Measurements from ENCODE around the gene IL17C. TPM values are rescaled to one million over a fixed set of nuclear protein-coding genes. Genes with fewer than 3 reads are reported as not detected.

The IL17C gene
- total RNA-seq, 1 donor from 2014 or later, result not detected

DNA sequence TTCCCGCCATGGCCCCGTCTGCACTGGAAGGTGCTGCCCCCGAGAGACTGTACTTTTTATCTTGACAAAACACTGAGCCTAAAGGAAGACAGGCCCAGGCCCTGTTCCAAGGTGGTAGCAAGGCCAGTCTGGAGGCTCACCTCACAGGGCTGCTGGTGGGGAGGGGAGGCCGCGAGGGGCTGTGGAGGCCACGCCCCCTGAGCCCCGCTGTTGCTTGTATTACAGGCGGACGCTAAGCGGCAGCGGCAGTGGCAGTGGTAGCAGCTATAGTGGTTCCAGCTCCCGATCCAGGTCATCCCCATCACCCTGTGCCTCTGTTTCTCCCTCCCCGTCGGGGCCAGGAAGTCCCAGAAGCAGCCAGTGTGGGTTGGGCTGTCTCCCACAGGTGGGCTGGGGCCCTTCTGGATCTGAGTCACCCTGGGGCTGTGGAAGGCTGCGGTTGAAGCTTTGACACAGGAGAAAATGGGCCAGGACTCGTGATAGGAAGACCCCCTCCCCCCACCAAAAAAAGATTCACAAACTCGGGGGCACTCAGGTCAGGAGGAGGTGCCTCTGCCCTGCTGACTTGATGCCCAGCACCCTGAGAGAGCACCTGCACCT is 13.3 kb upstream of the IL17C start:
- DNase-seq (ENCODE audit: low spot score in 2 of 2), result no peak
- FAIRE-seq, result no peak

DNA sequence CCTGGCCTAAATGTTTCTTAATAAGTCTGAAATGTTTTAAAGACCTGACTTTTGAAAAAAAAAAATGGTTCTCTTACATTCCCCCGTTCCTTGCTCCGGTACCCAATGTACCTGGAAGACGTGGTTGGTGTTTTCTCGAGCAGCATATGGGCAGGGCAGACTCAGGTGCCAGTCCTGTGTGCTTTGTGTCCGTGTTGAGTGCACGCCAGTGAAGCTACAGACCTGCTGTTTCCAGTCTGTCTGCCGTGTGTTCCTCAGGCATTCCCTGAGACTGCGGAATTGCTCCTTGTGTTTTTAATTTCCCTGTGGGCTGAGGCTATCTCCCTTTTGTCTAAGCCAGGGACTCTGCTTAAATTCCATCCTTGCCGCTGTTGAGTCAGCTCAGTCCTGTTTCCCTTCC is 11.7 kb upstream of the IL17C start:
- FAIRE-seq (no peak), DNase-seq (ENCODE audit: low spot score in 2 of 2) (no peak)

DNA sequence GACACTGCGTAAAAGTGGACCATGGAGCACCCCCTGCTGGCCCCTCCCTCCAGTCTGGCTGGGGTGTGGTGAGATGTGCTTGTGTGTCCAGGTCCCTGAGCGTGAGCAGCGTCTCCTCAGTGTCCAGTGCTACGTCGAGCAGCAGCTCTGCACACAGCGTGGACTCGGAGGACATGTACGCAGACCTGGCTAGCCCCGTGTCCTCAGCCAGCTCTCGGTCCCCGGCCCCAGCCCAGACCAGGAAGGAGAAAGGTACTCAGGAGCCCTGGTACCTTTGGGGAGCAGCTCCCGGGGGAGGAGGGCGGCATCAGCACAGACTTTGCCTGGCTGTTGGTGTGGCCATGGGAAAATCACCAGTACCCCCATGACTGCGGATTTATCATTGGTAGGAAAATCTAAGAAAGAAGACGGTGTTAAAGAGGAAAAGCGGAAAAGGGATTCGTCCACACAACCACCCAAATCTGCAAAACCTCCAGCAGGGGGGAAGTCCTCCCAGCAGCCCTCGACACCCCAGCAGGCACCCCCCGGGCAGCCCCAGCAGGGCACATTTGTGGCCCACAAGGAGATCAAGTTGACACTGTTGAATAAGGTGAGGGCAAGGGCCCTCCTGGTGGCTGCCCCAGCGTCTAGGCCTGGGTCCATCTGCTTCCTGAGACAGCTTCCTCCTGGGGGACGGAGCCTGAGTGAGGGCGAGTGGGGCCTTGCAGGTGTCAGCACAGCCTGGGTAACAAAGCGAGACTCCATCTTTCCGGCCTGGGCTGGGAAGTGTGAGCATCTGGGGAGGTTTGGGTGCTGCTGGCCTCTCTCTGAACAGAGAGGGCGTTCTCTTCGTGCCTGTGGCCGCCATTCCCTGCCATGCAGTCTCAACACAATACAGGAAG is 10.6 kb upstream of the IL17C start:
- no peak for DNase-seq (ENCODE audit: low spot score in 2 of 2)
- FAIRE-seq, result no peak

DNA sequence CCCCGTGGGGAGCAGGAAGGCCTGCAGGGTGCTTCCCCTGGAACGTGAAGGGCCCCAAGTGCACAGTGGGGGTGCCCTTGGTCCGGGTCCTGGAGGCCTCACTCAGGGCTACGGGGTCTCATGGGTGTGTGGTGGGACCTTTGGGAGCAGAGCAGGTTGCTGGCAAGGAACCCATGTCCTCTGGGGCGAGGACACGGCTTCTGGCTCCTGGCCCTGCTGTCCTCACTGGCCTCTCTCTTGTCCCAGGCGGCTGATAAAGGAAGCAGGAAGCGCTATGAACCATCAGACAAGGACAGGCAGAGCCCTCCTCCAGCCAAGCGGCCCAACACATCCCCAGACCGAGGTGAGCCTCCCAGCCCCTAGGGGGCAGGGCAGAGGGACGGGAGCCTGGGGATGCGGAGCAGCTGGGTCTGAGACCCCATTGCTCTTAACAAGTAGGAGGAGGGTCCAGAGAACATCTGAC is 9.8 kb upstream of the IL17C start:
- FAIRE-seq (no peak), DNase-seq (ENCODE audit: low spot score in 2 of 2) (no peak)

DNA sequence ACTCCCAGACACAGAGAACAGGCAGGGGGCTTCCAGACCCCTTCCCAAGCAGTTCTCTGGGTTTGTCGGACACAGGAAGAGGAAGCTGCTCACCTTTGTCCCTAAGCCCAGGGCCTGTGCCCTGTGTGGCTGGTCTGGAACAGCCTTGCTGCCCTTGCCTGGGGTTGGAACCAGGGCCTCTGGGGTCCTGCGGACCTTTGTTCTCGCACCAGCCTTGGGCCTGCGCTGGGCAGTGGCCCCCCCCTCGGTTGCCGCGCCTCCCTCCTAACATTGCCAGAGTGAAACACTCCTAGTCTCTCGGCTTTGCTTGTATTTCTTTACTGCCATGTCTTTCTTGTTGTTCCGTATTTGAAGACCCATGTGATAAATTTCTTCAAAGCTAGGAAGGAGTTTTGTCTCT is 8.5 kb upstream of the IL17C start:
- DNase-seq (ENCODE audit: low spot score in 2 of 2), result no peak
- FAIRE-seq, result no peak

DNA sequence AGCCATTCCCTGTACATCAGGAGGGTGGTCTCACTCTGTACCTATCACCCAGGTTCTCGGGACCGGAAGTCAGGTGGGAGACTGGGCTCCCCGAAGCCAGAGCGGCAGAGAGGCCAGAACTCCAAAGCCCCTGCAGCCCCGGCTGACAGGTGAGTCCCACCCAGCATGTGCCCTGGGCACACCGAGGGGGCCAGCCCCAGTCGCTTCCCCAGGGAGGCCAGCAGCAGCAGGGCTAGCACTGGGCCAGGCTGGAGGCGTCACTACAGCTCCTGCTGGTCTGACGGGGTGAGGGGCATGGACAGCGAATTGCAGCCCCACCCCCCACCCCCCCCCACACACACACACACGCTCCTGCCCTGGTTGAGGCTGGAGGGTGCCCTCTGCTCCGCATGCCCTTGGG is 7.9 kb upstream of the IL17C start:
- no peak for FAIRE-seq
- DNase-seq (ENCODE audit: low spot score in 2 of 2), result no peak

DNA sequence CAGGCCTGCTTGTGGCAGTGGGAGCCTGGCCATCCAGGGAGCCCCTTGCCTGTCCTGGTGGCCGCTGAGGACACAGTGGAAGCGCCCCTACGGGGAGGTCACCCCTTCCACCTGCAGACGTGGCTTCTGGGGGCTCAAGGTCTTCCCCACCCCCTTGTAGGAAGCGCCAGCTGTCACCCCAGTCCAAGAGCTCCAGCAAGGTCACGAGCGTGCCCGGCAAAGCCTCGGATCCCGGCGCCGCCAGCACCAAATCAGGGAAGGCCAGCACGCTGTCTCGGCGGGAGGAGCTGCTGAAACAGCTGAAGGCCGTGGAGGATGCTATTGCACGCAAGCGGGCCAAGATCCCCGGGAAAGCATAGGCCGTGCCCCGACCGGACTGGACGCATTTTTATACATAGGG is 7.4 kb upstream of the IL17C start:
- no peak for DNase-seq (ENCODE audit: low spot score in 2 of 2)
- FAIRE-seq, result no peak

DNA sequence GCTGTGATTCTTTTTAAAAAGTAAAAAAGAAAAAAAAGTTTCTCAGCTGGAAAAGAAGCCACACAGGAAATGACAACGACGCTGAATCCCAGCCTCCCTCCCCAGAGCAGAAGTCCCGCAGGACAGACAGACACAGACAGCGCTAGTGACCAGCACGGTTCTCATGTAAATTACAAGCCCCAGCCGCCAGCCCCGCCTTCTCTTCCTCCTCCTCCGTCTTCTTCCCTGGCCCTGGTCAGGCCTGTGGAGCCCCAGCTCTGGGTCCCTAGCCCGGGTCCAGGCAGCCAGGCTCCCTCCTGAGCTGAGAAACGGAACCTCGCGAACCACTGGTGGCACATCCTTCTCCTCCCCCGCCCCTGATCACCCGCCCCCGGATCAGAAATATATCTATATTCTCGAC is 7.0 kb upstream of the IL17C start:
- FAIRE-seq (no peak), DNase-seq (ENCODE audit: low spot score in 2 of 2) (no peak)

DNA sequence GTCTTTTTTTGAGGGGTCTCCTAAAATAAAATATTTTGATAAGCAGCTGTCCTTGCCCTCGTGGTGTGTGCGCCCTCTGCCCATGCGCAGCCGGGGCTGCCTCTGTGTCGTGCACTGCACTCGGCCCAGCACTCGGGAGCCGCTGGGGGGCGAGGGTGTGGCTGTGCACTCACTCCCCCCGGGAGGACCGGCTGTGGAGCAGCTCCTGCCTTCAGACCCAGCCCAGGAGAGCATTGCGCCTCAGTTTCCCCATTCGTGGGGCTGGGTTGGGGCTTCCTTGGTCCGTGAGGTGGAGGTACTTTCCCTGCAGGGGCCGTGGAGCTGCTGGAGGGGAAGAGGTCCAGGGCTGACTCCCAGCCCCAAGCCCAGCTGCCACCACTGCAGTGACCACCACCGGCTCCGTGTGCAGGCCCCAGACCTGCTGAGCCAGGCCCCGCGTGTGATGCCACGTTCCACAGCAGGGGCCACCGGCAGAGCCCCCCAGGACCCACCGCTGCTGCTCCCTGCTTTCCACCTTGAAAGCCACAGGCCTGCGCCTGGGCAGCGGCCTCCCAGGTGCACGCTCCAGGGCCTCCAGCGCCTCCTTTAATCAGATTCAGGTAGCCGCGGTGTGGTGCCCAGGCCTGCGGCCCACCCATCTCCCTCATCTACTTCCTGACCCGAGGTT is 6.3 kb upstream of the IL17C start:
- FAIRE-seq, result no peak
- DNase-seq (ENCODE audit: low spot score in 2 of 2), result no peak

DNA sequence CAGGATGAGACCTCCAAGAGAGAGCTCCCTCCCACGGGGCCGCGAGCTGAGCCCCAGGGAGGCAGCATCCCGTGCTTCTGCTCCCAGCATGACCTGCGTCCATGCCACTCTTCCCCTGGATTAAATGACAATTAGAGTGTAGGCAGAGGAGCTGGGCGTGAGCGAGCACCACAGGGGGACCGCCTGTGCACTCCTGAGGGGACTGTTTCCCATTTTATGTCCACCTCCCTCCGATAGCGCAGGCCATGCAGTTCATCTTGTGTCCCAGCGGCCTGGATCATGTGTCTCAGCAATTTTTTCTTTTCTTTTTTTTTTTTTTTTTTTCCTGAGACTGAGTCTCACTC is 5.8 kb upstream of the IL17C start:
- no peak for FAIRE-seq
- no peak for DNase-seq (ENCODE audit: low spot score in 2 of 2)

DNA sequence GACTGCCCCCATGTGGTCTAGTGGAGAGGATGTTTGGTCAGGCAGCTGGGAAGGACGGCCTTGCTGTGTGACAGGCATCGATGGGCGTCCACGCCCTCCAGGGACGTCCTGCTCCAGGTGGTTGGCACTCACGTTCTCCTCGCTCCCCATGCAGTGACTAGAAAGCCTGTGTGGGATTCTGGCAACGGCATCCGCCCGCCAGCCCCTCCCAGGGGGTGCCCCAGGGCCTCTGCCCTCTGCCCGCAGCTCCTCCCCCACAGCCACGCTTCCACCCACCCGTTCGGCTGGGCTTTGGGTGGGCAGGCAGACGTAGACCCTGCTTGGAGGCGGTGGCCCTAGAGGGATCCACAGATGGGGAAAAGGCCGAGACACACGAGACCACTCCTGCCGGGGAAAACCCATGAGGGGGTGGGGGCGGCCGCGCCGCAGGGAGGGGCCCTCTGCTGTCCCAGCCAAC is 4.7 kb upstream of the IL17C start:
- FAIRE-seq, result no peak
- DNase-seq (ENCODE audit: low spot score in 2 of 2), result peak; percentile 62 to 67

DNA sequence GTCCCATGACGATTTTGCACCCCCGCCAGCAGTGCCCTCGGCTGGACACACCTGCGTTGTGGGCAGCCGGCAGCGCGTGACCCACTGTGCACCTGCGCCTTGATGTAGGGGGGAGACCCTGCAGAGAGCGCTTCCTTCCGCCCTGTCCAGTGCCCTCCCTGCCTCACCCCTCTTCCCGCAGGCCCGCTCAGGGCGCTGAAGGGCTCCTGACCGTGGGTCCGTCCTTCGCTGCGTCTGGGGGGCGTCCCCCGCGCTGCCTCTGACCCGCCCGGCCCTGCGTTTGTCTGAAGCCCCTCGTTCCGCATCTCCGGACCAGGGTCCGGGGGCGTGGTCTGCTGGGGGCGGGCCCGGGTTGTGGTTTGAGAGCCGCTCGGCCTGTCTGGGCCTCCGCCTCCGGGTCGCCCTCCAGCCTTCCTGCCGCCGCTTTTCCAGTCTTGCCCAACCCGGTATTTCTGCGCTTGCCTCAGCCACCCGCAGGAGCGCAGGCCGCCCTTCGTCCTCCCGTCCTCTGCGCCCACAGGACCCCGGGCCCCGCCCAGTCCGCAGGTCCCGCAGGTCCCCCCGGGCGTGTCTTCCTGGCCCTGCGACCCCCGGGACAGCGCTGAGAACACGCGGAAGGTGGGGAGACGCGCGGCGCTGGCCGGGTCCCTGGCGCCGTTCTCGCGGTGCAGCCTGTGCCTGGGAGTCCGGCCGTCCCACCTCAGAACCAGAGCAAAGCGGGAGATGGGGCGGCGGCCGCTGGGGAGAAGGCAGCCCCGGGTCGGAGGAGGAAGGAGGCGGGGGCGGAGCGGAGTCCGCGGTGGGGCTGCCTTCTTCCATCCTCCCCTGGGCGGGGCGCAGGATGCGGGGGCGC is 4.0 kb upstream of the IL17C start:
- FAIRE-seq (no peak), DNase-seq (ENCODE audit: low spot score in 2 of 2) (no peak)

DNA sequence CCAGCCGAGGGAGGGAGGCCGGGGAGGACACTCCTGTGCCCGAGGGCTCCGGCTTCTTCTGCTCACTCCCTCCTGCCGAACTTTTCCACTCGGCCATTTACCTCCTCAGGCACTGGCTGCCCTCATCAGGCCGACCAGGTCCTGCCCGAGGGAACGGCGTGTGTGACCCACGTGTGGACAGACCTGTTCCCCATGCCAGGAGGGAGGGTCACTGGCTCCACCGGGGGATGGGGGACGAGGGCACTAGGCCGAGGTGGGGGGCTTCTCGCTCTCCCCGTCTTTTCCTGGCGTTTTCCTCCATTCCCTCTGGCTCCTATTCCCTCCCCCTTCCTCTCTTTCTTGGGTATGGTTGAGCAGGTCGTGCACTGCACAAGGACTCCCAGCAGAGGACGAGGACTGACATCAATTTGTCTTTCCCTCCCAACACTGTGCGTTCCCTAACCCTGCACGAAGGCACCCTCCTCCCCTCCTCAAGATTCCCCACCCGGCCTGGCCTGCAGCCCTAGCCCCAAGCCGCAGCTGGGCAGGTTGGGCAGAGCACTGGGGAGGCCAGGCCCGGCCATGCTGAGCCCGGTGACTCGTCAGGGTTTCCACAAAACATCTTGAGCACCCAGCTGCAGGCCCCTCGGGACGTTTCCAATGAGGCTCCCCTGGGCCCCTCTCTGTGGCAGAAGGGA is 3.2 kb upstream of the IL17C start:
- FAIRE-seq (no peak), DNase-seq (ENCODE audit: low spot score in 2 of 2) (no peak)

DNA sequence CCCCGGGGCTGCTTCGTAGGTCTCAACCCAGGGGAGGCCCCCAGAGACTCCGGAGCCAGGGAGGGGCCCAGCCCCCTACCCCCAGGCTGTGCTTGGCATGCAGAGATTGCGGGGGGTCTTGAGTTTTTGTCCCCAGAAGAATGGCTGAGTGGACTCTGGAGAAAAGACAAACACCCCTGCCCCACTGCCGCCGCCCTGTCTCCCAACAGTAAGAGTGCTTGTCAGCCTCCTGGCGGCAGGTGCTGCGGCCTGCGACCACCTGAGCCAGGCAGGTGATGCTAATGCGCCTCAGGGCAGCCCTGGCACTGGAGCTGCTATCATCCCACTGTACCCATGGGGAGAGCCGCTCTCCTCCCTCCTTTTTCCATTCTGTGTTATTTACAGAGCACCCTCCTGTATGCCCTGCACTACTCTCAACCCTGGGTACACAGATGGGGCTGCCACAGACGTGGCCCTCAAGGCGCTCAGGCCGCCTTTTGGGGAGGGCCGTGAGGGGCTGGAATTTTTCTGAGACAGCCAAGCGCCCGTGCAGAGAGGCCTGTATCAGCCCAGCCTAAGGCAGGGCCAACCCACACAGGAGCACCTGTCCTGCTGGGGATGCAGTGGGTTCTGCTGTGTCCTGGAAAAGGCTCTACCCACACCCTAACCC is 2.6 kb upstream of the IL17C start:
- FAIRE-seq (no peak), DNase-seq (ENCODE audit: low spot score in 2 of 2) (no peak)

DNA sequence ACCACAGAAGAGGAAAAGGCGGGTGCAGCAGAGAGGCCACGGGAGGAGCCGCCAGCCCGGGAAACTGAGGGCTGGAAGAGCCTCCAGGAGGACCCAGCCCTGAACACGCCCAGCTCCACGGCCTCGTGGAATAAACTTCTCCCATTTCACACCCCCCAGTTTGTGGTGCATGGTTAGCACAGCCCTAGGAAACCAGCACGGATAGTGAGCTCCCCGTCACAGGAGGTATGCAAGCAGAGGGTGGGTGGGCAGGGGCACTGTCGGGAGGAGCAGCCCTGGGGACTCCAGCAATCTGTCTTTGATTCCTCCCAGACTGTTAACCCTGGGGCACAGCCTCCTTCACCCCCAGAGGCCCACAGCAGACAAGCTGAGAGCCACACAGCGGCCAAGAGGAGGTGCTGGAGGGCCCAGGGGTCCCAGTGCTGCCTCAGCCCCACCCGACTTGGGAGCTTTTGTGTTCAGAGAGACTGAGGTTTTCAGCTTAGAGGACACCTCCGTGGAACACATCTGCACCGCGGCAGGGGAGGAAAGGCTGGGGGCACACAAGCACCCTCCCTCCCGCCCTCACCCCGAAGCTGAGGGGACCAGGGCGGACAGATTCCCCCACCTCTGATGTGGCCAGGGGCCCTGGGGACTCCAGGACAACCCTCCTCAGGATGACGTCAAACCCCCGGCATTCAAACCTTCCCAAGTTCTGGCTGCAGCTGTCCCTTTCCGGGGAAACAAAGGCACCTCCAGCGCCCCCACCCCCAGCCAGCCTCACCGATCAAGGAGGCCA is 1.7 kb upstream of the IL17C start:
- no peak for FAIRE-seq
- DNase-seq (ENCODE audit: low spot score in 2 of 2), result no peak

DNA sequence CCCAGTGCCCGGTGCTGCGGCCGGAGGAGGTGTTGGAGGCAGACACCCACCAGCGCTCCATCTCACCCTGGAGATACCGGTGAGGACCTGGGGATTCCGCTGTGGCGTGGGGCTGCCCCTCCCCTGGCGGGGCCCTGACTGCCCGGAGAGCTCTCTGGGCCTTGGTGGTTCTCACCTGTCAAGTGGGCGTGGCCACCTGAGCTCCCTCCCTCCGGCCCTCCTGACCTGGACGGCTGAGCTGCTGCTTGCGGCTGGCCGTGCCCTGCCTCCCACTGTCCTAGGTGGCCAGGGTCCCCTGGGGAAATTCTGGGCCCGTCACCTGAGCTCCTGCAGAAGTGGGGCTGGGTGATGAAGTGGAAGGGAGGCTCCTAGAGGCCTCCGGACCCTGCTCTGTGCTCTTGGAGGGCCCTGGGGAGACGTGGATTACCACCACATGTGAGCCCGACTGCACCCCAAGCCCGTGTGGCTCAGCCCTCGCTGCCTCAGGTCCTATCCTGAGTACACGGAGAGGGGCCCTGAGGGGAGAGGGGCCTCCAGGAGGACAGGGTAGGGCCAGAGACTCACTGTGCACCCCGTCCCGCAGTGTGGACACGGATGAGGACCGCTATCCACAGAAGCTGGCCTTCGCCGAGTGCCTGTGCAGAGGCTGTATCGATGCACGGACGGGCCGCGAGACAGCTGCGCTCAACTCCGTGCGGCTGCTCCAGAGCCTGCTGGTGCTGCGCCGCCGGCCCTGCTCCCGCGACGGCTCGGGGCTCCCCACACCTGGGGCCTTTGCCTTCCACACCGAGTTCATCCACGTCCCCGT is 1.1 kb downstream of the IL17C start:
- DNase-seq (ENCODE audit: low spot score in 2 of 2) (no peak), FAIRE-seq (no peak)

DNA sequence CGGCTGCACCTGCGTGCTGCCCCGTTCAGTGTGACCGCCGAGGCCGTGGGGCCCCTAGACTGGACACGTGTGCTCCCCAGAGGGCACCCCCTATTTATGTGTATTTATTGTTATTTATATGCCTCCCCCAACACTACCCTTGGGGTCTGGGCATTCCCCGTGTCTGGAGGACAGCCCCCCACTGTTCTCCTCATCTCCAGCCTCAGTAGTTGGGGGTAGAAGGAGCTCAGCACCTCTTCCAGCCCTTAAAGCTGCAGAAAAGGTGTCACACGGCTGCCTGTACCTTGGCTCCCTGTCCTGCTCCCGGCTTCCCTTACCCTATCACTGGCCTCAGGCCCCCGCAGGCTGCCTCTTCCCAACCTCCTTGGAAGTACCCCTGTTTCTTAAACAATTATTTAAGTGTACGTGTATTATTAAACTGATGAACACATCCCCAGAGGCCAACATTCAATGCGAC is 1.7 kb downstream of the IL17C start:
- no peak for DNase-seq (ENCODE audit: low spot score in 2 of 2)
- no peak for FAIRE-seq

Measured in frontal cortex (tissue), 4 donors.